ENCODE measurements around the gene ATP8B4.

DNA sequence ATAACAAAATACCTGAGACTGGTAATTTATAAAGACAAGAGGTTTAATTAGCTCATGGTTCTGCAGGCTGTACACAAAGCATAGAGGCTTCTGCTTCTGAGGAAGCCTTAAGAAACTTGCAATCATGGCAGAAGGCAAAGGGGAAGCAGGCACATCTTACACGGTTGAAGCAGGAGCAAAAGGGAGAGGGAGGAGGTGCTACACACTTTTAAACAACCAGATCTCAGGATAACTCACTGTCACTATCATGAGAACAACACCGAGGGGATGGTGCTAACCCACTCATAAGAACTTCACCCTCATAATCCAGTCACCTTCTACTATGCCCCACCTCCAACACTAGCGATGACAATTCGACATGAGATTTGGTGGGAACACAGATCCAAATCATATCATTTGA lies 54.4 kb downstream of the ATP8B4 start:
- TF ChIP-seq, protein P1, sequence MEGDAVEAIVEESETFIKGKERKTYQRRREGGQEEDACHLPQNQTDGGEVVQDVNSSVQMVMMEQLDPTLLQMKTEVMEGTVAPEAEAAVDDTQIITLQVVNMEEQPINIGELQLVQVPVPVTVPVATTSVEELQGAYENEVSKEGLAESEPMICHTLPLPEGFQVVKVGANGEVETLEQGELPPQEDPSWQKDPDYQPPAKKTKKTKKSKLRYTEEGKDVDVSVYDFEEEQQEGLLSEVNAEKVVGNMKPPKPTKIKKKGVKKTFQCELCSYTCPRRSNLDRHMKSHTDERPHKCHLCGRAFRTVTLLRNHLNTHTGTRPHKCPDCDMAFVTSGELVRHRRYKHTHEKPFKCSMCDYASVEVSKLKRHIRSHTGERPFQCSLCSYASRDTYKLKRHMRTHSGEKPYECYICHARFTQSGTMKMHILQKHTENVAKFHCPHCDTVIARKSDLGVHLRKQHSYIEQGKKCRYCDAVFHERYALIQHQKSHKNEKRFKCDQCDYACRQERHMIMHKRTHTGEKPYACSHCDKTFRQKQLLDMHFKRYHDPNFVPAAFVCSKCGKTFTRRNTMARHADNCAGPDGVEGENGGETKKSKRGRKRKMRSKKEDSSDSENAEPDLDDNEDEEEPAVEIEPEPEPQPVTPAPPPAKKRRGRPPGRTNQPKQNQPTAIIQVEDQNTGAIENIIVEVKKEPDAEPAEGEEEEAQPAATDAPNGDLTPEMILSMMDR (IDR thresholded peaks at IDR 0.05): no peak
- TF ChIP-seq POLR2A (IDR thresholded peaks at IDR 0.05): no peak

Data from thyroid gland (tissue), 4 donors.